GM19468 (cell line): ENCODE data around the gene SLC18B1.
"Not testable (repeated sequence)": the region's sequence is repeated elsewhere in the genome, so short reads cannot be mapped to it uniquely, and the experiment has no call there.

Experiments used
- ATAC-seq: cut with Tn5 transposase; IDR thresholded peaks from one replicate; pipeline ENCODE4 v1.9.1; 2021; ENCODE audit warnings: mild to moderate bottlenecking, moderate library complexity, moderate number of reproducible peaks; ENCODE audit not compliant: unreplicated experiment; ENCODE audit errors: extremely low read depth

SLC18B1 gene

DNA sequence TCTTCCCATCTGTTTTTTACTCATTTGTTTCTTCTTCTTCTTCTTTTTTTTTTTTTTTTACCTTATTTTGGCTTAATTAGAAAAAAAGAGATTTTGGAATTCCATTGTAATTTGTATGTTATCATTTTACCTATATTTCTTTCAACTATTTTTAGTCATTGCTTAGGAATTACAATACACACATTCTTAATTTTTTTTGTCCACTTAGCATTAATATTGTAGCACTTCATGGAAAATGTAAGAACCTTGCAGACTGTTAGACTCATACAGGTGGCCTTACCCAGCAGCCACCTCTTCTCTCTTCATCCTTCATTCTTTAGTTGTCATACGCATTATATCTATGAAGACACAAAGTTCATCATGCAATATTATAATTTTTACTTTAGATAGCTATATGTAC lies 5.8 kb upstream of the SLC18B1 start:
- ATAC-seq = no peak

DNA sequence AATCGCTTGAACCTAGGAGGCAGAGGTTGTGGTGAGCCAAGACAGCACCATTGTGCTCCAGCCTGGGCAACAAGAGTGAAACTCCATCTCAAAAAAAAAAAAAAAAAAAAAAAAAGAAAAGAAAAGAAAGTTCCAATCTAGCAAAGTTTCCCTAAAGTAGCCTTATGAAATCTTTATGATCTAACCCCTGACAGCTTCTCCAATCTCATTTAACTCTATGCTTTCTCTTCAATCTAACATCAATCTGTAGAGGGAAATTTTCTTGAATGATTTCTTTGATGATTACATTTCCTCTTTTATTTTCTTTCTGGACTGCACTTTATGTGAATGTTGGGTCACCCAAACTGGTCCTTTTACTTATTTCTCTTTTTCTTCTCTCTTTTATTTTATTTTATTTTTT lies 2.2 kb upstream of the SLC18B1 start:
- no peak for ATAC-seq

DNA sequence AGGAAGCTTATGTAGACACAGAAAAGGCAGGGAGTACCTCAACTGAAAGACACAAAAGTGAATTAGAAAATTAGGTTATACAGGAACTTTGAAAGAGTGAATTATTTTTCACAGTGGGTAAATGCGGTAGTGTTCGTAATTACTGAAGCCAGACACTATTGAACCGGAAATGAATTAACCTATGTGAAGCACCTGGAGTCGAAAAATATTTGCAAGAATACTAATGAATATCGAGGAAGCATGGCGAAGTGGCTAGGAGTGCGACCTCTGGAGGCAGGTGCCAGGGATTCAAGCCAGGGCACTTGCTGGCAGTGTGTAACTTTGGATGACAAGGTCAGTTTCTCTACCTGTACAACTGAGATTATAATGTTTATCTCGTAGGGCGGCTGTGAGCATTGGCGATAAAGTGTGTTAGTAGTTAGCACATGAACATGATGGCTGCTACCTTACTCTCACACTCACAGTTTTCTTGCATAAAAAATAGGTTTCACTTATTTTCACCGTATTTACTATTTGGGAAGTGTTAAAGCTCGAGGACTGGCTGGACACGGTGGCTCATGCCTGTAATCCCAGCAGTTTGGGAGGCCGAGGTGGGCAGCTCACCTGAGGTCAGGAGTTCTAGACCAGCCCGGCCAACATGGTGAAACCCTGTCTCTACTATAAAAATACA lies 567 bp upstream of the SLC18B1 start:
- peak; percentile 61 for ATAC-seq

DNA sequence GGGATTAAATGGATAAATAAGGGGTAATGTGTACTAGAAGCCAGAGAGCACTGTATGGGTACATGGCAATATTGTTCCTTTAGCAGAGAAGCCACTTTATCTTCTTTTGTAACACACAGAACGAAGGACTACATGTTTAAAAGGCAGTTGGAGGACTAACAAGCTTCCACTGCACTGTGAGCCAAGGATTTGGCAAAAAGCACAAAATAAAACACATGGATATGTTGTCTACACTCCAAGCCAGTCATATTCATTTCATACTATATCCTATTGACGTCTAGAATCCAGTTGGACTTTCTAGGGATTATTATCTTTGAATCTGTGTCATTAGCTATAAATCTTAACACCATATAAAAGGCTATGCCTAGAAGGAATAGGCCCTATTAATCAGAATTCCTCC lies 3.0 kb downstream of the SLC18B1 start:
- no peak for ATAC-seq

DNA sequence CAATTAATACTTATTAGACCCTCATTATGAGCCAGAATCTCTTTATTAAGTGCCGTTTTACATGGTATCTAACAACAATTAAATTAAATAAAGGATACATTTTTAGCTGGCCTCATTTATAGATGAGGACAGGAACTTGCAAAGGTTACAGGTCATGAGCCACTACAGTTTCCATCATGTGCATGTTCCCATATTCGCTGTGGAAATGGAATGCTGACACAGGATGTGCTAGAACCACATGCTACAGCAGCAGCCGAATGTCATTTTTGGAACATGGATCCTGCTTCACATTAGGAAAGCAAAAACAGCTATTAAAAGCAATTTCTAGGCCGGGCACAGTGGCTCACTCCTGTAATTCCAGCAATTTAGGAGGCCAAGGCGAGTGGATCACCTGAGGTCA lies 5.9 kb downstream of the SLC18B1 start:
- ATAC-seq = no peak

DNA sequence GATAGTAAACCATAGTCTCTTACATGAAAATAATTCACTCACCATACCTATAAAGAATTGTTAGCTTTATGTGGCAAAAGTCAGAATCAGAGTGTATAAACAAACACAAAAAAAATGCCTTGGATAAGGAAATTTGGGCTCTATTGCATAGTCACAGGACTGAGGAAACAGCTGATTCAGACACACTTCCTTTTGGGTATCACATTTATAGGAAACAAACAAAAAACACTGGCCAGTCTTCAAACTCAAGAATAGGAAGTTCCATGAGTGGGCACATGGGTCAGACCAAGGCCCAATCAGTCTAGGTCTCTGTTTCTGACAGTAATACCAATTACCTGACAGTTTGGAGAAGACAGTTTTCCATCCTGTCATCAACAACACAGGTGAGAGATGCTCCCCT lies 8.0 kb downstream of the SLC18B1 start:
- ATAC-seq = no peak

DNA sequence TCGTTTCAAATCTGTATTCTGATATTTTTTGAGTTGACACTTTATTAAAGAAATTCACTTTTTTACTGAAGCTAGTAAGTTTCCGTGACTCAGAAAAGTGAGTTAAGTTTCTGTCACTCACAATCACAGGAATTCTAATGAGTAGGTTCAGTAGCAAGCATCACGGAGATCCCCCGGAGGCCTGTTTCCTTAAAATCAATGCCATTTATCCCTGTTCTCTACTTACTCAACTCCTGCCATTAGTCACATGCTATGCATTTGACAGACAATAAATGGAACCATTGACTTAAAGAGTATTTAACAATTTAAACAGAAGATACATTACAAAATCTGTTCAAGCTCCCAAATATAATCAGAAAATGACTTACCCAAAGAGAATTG lies 9.1 kb downstream of the SLC18B1 start:
- ATAC-seq = no peak

DNA sequence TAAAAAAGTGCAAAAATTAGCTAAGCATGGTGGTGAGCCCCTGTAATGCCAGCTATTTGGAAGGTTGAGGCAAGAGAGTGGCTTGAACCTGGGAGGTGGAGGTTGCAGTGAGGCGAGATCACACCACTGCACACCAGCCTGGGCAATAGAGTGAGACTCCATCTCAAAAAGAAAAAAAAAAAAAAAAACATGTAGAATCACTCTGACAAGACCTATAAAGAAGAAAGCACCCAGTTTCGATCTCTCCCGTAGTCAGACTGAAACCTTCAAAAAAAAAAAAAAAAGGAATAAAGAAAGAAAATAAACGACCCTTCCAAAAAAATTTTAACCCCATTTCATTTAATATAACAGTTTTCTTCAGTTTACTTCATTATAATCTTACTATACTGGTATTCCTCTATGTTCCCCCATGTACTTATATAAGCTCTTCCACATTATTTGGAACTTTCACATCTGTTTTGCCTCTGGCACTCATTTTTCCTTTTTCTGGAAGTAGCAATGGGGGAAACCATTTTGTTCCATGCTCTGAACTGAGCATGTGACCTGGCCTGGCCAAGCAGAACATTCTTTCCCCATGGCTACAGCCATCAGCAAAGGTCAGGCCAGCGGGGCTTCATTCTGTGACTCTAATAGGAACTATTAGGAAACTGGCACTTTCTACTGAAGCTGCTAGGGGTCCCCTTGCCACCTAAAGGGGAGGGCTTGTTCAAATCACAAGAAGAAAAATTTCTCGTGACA lies 9.6 kb downstream of the SLC18B1 start:
- ATAC-seq = no peak

DNA sequence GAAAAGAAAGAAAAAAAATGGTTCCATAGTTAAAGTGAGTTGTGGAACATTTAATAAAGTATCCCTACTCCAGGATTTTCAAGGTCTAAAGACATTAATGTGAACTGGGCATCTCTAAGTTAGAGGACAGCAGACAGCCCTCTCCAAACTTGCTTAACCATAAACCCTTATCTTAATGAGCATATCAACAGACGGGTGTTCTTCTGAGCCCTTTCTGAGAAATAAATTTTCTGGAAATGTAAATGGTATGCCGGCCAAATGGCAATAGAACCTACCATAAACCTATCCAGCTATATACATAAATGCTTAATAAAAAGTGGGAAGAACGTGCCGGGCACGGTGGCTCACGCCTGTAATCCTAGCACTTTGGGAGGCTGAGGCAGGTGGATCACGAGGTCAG lies 12.5 kb downstream of the SLC18B1 start:
- ATAC-seq = no peak

DNA sequence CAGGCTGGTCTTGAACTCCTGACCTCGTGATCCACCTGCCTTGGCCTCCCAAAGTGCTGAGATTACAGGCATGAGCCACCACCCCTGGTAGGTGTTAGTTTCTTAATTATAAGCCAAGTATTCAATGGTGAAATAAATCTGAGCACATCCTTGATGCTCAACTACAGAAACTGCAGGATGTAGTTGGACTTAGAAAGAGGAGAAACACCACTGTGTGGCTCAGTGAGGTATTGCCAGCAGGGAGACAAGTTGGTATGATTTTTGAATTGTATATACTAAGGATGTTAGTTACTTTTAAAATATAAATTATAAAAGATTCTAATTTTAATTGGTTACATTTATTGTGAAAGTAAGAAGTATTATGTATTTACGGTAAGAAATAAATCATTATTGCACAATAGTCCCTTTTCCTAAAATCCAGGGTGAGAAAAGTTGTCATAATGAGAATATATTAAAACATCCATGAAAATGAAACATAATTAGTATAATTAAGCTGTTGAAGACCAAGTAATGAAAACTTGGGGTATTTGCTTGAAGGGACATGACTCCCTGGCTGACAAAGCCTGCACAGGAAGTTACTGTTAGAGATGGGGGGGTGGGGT lies 17.6 kb downstream of the SLC18B1 start:
- ATAC-seq = no peak

DNA sequence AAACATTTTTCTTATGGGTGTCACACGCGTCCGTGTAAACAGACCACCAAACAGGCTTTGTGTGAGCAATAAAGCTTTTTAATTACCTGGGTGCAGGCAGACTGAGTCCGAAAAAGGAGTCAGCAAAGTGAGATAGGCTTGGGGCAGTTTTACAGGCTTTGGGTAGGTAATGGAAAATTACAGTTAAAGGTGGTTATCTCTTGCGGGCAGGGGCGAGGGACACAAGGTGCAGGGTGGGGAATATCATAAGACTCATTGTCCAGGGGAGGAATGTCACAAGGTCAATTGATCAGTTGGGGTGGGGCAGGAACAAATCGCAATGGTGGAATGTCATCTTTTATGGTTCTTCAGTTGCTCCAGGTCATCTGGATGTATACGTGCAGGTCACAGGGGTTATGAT lies 20.6 kb downstream of the SLC18B1 start:
- not testable (repeated sequence) for ATAC-seq

DNA sequence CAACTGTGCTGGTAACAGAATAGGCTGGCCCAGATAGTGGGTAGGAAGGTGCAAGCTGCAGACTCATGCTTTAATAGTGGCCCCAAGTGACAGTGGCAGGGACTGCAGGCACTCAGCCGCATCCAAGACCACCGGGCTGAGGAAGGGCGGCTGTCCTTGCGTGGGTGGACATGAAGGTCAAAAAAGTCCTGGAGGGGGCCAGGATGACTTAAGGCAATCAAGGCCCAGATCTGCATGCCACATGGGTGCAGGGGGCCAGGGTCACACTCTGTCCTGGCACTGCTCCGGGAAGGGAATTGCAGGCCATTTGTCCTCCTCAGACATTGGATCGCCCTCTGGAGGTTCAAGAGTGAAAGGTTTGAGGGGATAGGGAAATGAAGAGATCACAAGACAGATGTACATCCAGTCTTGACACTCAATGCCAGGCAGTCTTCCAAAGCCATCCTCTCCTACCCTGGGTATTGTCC lies 30.4 kb downstream of the SLC18B1 start:
- ATAC-seq = peak; percentile 30

DNA sequence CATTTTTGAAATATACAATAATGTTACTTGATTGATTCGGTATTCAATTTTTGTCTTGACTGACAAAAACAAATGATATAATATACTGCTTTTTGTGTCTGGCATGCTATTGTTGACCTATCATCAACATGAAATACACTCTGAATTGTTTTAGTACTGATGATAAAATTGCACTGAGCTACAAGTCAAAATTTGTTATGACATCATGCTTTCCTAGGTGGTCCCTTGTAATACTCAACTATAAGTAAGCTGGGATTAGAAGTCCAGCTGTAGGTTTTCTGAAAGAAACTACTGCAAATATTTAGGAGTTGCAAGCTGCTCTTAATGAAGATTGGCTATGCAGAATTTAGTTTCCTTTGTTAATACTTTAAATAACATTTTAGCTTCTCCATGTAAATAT lies 32.9 kb downstream of the SLC18B1 start:
- no peak for ATAC-seq

DNA sequence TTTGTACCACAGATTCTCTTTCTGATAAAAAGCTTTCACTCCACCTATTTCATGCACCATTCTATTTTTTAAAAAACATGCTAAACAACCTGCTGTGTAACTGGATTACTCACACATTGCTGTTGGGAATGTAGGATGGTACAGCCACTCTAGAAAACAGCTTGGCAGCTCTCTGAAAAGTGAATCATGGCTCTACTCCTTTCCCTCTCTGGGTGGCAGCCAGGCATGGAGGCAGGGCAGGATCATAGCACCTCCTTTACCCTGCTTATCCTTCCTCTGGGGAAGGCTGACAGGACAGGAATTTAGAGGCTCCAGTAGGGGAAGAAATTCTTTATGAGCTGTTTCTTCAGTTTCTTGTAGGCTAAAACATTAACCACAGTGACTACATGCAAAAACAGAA lies 34.1 kb downstream of the SLC18B1 start:
- ATAC-seq = no peak

DNA sequence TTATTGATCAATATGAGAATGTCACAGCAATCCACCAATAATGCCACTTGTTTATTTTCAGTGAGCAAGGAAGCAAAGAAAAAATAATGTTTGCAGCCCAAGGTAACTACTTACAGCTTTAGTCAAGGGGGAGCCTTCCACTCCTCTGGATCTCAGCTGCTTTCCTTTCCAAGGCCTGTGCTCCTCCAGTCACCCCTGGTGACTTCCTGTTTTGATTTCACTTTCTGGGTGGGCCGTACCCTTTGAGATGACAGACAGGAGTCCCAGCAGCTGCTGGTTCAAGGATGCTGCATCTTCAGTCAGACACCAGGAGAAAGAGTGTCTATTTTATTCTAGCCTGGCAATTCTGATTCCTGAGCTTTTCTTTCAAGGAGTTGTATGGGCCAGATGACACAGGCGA lies 35.2 kb downstream of the SLC18B1 start:
- peak; percentile 91 for ATAC-seq

DNA sequence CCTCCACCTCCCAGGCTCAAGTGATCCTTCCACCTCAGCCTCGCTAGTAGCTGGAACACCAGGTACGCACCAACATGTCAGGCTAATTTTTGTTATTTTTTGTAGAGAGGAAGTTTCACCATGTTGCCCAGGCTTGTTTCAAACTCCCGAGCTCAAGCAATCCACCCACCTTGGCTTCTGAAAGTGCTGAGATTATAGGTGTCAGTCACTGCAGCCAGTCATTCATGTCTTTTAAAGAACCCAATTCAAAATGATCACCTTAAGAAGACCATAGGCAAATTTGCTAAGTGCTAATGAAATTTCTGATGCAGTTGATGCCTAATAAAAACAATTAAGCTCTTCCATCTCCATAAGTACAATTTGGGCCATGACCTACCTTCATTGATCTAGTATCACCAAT lies 38.2 kb downstream of the SLC18B1 start:
- ATAC-seq = no peak

DNA sequence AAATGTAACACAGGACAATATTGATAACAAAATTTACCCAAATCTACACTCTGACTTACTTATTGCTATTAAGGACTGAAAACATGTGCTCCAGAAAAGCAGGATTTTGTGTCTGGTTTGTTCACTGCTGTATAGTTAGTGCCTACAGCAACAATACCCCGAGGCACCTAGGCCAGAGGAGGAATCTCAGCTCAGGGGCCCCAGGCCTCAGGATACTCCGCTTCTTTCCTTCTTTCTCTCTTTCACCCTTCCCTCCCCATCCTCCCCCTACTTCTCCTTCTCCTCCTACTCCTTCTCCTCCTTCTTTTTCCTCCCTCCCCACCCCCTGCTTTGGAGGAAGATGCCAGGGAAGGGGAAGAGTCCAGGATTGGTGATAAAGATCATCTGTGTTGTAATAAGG lies 39.7 kb downstream of the SLC18B1 start:
- no peak for ATAC-seq

DNA sequence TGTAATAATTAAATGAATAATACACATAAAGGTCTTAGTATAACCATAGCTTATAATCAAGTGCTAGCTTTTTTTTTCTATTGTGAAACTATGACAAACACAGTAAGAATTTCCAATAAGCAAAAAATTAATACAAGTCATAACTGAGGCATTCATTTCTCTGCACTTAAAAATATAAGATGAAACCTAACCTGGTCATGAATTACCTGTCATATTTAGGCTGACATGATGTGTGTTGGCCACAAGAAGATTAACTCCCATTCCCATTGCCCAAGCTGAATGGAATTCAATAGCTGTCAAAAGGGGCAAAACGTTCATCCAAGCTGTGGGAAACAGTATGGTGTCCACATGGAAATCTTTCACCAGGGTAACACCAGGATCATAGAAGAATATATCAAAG lies 46.2 kb downstream of the SLC18B1 start:
- no peak for ATAC-seq

DNA sequence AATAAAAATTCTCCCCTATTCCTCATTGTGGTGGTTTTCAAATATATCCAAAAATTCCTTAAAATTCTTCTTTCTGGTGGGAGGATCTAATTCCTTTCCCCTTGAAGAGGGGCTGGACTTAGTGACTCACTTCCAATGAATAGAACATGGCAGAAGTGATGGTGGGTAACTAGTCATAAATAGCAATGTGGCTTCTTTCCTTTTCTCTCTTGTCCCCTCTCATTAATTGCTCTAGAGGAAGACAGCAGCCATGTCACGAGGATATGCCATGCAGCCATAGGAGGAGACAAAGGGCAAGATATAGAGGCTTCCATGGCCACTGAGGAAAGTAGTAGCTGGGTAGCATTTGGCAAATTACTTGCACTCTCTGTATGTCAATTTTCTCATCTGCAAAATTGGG lies 46.6 kb downstream of the SLC18B1 start:
- no peak for ATAC-seq

DNA sequence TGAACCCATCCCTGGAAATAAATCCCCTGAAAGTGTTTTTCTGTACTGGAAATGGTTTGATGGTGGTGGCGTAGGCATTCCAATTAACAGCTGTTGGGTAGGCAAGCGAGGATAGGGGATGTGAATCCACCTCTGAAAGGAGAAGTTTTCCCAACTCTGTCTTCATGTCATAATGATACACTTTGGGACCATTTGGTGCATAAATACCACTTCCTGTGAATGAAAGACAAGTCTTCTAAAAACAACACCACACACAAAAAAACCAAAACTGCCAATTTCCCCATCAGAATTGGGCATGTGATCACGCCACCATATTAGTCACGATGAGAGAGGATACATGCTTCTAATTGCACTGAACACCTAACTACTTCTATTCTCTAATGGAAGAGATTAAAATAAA lies 47.1 kb downstream of the SLC18B1 start:
- no peak for ATAC-seq

DNA sequence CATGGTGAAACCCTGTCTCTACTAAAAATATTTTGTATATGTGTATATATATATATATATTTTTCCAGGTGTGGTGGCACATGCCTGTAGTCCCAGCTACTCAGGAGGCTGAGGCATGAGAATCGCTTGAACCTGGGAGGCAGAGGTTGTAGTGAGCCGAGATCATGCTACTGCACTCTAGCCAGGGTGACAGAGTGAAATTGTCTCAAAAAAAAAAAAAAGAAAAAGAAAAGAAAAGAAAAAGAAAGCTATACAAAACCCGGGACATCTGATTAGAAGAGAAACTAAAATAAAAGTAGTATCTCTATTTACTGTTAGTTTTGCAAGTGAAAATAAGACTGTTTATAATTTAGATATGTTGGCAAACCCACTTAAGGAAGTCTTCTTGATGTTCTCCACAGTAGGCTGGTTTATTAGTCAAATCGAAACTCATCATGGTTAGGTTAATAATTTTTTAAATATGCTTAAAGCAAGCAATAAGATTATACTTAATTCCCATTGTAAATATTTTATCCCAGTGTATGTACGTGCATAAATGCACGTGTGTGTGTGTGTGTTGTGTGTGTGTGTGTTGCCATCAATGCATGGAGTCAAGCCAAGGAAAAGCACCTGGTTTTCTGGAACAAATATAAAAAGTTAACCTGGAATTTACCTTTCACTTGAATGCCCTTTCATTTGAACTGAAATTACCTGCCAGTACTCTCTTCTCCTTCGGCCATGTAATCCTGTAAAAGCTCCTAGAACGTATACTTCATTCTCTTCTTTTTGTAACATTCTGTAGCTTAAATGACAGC lies 47.8 kb downstream of the SLC18B1 start:
- ATAC-seq = peak; percentile 78
